NK-92 treated with Interleukin-12 subunit alpha and Interleukin-12 subunit beta, amount 100 ng/mL, for 24 hours (cell line): ENCODE results near the gene IQGAP2.

Experiments used
- DNase-seq: peaks from one replicate; lab custom pipeline; 2025; lab: John Stamatoyannopoulos, UW

The IQGAP2 gene

DNA sequence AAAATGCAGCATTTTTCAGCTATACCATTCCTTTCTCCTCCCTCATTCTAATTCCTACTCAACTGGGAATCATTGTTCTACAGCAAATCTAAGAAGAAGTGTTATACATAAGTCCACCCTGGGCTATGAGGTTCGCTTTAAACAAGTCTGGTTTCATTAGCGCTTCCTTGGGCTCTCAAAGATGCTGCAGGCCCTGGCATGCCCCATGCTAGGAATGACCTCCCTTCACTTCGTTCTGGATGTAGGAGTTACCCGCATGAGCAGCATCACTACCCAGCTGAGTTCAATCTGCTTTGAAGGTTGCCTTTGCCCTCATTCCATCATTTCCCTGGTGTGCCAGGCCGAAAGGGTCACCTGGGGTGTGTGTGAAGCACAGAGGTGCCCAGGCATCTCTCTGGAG lies 348.2 kb downstream of the IQGAP2 start:
- no peak for DNase-seq

DNA sequence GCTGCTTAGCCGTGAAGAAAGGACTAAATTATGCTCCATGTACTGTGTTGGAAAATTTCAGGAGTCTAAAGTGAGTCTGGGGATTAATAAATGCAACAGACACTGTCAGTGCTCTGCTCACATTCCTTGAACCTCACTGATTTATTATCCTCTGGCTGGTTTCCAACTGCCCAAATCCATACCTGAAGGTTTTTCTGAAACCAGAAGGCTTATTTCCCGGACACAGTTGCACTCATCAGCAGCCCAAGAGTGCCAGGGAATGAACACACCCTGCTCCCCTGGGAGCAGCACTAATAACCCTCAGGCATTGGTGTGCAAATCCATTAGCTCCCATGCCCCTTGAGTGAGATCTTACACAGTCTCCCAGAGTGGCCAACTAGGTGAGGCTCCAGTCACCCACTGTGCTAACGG lies 351.6 kb downstream of the IQGAP2 start:
- DNase-seq = no peak

DNA sequence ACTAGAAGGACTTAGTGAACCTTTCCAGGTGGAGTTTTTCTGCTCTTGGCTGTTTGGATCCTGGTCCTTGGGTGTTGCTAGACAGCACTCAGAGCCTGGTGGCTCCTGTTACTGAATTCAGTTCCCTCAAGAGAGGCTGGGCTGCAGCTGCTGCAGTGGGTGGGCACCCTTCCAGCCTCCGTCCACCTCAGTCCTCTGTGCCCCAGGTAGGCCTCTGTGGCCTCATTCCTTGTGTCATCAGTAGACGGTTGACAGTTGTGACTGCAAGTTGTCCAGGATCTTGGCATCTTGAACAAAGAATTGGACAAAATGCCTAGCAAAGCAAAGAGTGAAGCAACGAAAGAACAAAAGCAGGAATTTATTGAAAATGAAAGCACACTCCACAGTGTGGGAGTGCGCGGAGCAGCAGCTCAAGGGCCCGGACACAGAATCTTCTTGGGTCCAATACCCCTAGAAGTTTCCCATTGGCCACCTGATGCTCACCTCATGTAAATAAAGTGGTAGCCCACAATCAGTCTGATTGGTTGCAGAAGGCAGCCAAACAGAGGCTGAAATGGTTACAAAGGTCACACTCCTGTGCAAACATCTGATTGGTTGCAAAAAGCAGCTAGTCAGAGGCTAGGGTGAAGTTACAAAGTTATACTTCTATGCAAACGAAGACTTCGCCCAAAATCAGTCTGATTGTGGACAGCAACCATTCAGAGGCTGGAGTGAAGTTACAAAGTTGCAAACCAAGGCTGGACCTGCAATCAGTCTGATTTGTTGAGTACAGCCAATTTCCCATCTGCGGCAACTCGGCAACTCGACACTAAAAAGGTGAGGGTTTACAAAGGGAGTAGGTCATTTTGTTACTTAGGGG lies 352.9 kb downstream of the IQGAP2 start:
- DNase-seq = no peak

DNA sequence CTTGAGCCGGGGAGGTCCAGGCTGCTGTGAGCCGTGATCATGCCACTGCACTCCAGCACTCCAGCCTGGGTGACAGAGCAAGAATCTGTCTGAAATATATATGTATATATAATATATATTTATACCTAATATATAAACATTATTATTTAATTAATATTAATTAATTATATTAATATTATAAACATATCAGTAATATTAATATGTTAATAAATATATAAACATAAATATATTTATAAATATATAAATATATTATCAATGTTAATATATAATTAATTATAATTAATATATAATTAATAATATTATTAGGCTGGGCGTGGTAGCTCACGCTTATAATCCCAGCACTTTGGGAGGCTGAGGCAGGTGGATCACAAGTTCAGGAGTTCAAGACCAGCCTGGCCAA lies 354.0 kb downstream of the IQGAP2 start:
- DNase-seq = no peak
